CD4-positive, alpha-beta T cell (primary cell): ENCODE measurements around the gene ARID1B. TPM values are rescaled to one million over a fixed set of nuclear protein-coding genes. Genes with fewer than 3 reads are reported as not detected.

Source experiments
- ATAC-seq: fragments of 200-7000 bp; cut with Tn5 transposase; one replicate; pipeline ENCODE4 v1.10.0; 2022; ENCODE audit warnings: mild to moderate bottlenecking; ENCODE audit not compliant: poor library complexity
- CTCF ChIA-PET: fragments of 350-600 bp; sonication (Branson Sonifier 250); formaldehyde crosslinking; loops from one replicate; lab custom pipeline; 2021; ENCODE audit warnings: antibody characterized with exemption, inconsistent platforms; lab: Charles Lee
- POLR2A ChIA-PET: fragments of 350-600 bp; sonication (Branson Sonifier 250); formaldehyde crosslinking; loops from one replicate; lab custom pipeline; 2021; ENCODE audit warnings: antibody characterized with exemption, inconsistent platforms; lab: Charles Lee
- DNase-seq, 14 experiments: peaks; one replicate each; pipeline ENCODE4 v3.0.0-alpha.2; 2013 to 2020; ENCODE audit warnings: mixed read lengths in 2 of 14
- H3K27ac ChIP-seq, 2 donors: one replicate each; pipeline versions ENCODE4 v1.5.1 to v1.7.0; 2013; ENCODE audit warnings: low read length in 2 of 2, low read depth in 1 of 2, mild to moderate bottlenecking in 1 of 2
- H3K27me3 ChIP-seq, 2 experiments: 1 replicate in 1 of 2; 2 replicates in 1 of 2; pipeline versions ENCODE4 v1.6.1 to v1.7.0; 2013; ENCODE audit warnings: low read length in 2 of 2, control low read depth in 1 of 2, mild to moderate bottlenecking in 1 of 2, moderate library complexity in 1 of 2; ENCODE audit not compliant: insufficient read depth in 2 of 2, control insufficient read depth in 1 of 2
- H3K36me3 ChIP-seq: one replicate; pipeline ENCODE4 v1.6.1; 2013; ENCODE audit warnings: low read length, control low read depth; ENCODE audit not compliant: insufficient read depth
- H3K4me1 ChIP-seq: one replicate; pipeline ENCODE4 v1.6.1; 2013; ENCODE audit warnings: low read length, control low read depth; ENCODE audit not compliant: insufficient read depth
- H3K4me3 ChIP-seq: one replicate; pipeline ENCODE4 v1.5.1; 2013; ENCODE audit warnings: mild to moderate bottlenecking, low read length, moderate library complexity
- H3K9me3 ChIP-seq, 2 experiments: 1 replicate in 1 of 2; 2 replicates in 1 of 2; pipeline versions ENCODE4 v1.6.1 to v1.7.0; 2013; ENCODE audit warnings: low read length in 2 of 2, mild to moderate bottlenecking in 2 of 2, control low read depth in 1 of 2, moderate library complexity in 1 of 2; ENCODE audit not compliant: control insufficient read depth in 1 of 2, insufficient read depth in 1 of 2
- H3K27ac Mint-ChIP-seq: one replicate; pipeline ENCODE4 v1.8.0; 2020; ENCODE audit warnings: mixed read lengths
- H3K27me3 Mint-ChIP-seq: one replicate; pipeline ENCODE4 v1.8.0; 2021; ENCODE audit warnings: mixed read lengths
- H3K36me3 Mint-ChIP-seq: one replicate; pipeline ENCODE4 v1.8.0; 2021; ENCODE audit warnings: low read depth, mixed read lengths
- H3K4me1 Mint-ChIP-seq: one replicate; pipeline ENCODE4 v1.8.0; 2021; ENCODE audit warnings: low read depth, mixed read lengths
- H3K4me3 Mint-ChIP-seq: one replicate; pipeline ENCODE4 v1.8.0; 2020; ENCODE audit warnings: mild to moderate bottlenecking, mixed read lengths
- H3K9me3 Mint-ChIP-seq: one replicate; pipeline ENCODE4 v1.8.0; 2020; ENCODE audit warnings: mixed read lengths
- CTCF ChIP-seq: fragments of 200-600 bp; IDR thresholded peaks from one replicate; pipeline ENCODE4 v1.8.0; 2022; ENCODE audit warnings: antibody characterized with exemption, mild to moderate bottlenecking
- intact Hi-C, 2 experiments: fragments of 100-400 bp; cut with DNase I in 1 of 2; cut with micrococcal nuclease in 1 of 2; formaldehyde crosslinking; loops; one replicate each; pipeline versions ENCODE4 v1.15.1 to v1.9.0; 2023 to 2025; cut with DNase I, micrococcal nuclease
- total RNA-seq, 174 experiments: library from RNA in 2 of 174; stranded (reverse) in 2 of 174; gene quantifications; one replicate each; pipeline ENCODE4 v1.2.3 and lab custom pipeline; 2021 to 2026

Gene ARID1B
- total RNA-seq, 2 experiments from 2014 or later, result 120 to 125 TPM

GRCh38 chr6:156919814-156920369 lies 142.7 kb downstream of the ARID1B start:
- intact Hi-C loops, result no loop called here
- no peaks in the 10 kb centered on the region for H3K27me3 Mint-ChIP-seq
- Histone ChIP-seq H3K4me1 (peaks cover 25% of the 10 kb centered on the region), H3K27ac (no peak overlapping the region), H3K27me3 (no peaks in the 10 kb centered on the region), H3K9me3 (no peaks in the 10 kb centered on the region), H3K4me3 (no peak overlapping the region), H3K36me3 (peaks cover 3% of the 10 kb centered on the region)
- no peaks in the 10 kb centered on the region for H3K36me3 Mint-ChIP-seq
- DNase-seq (no peak), ATAC-seq (no peak)
- POLR2A ChIA-PET, result interaction anchor here (1.1 kb wide), 1 partner anchor 18 kb away, joined by 3 read pairs; no protein-coding TSS in a partner anchor
- peaks cover 79% of the 10 kb centered on the region for H3K4me1 Mint-ChIP-seq
- TF ChIP-seq CTCF, result no peak
- no peaks in the 10 kb centered on the region for H3K9me3 Mint-ChIP-seq
- no peak overlapping the region for H3K4me3 Mint-ChIP-seq
- H3K27ac Mint-ChIP-seq, result no peak overlapping the region
- CTCF ChIA-PET, result interaction anchor here (0.7 kb wide), 1 partner anchor 15 kb away, joined by 3 read pairs; no protein-coding TSS in a partner anchor

- ATAC-seq (no peak), DNase-seq (no peak)
- H3K4me3 ChIP-seq, result no peak overlapping the region
- Mint-ChIP-seq H3K27me3 (no peaks in the 10 kb centered on the region), H3K4me3 (no peak overlapping the region), H3K36me3 (peaks cover 4% of the 10 kb centered on the region), H3K9me3 (no peaks in the 10 kb centered on the region), H3K27ac (no peak overlapping the region), H3K4me1 (peaks cover 88% of the 10 kb centered on the region)
- no peaks in the 10 kb centered on the region for H3K36me3 ChIP-seq
- TF ChIP-seq CTCF, result no peak
- no peaks in the 10 kb centered on the region for H3K9me3 ChIP-seq
- H3K27me3 ChIP-seq, result no peaks in the 10 kb centered on the region
- ChIA-PET CTCF (interaction anchor here (1.0 kb wide), 1 partner anchor 105 kb away, joined by 3 read pairs; no protein-coding TSS in a partner anchor), POLR2A (no interaction called here)
- H3K4me1 ChIP-seq, result peaks cover 27% of the 10 kb centered on the region
- no peak overlapping the region for H3K27ac ChIP-seq
- intact Hi-C loops, result no loop called here
Measured at GRCh38 chr6:156924246-156924645, 147.1 kb downstream of the ARID1B start.

- no peaks in the 10 kb centered on the region for H3K27me3 Mint-ChIP-seq
- ChIA-PET CTCF (interaction anchor here (1.0 kb wide), 1 partner anchor 106 kb away, joined by 3 read pairs; no protein-coding TSS in a partner anchor), POLR2A (no interaction called here)
- no peak for DNase-seq
- no peaks in the 10 kb centered on the region for H3K9me3 Mint-ChIP-seq
- no peak overlapping the region for H3K27ac Mint-ChIP-seq
- H3K36me3 ChIP-seq, result no peaks in the 10 kb centered on the region
- no peak for TF ChIP-seq CTCF
- H3K9me3 ChIP-seq, result no peaks in the 10 kb centered on the region
- H3K27ac ChIP-seq, result no peak overlapping the region
- ATAC-seq, result no peak
- no peak overlapping the region for H3K4me3 Mint-ChIP-seq
- H3K27me3 ChIP-seq, result no peaks in the 10 kb centered on the region
- intact Hi-C loops, result no loop called here
- no peak overlapping the region for H3K4me3 ChIP-seq
- peaks cover 22% of the 10 kb centered on the region for H3K4me1 ChIP-seq
- peaks cover 88% of the 10 kb centered on the region for H3K4me1 Mint-ChIP-seq
- peaks cover 12% of the 10 kb centered on the region for H3K36me3 Mint-ChIP-seq
Measured at GRCh38 chr6:156925026-156925425, 147.8 kb downstream of the ARID1B start.
